GM19099 (cell line): ENCODE results near the gene MED22.

Experiments used
- POLR2A ChIP-seq: IDR thresholded peaks from 3 replicates; pipeline ENCODE4 v1.6.1; 2011; ENCODE audit warnings: low read depth; ENCODE audit not compliant: insufficient read length; ENCODE audit errors: extremely low read depth

The MED22 gene

GRCh38 chr9:133306242-133307204 is 41.4 kb downstream of the MED22 start:
- no peak for TF ChIP-seq POLR2A

GRCh38 chr9:133305731-133306130 is 42.2 kb downstream of the MED22 start:
- no peak for TF ChIP-seq POLR2A

GRCh38 chr9:133304477-133305377 is 43.2 kb downstream of the MED22 start:
- TF ChIP-seq POLR2A = no peak

- no peak for TF ChIP-seq POLR2A
These were observed 43.8 kb downstream of the MED22 start for GRCh38 chr9:133304158-133304470.

GRCh38 chr9:133303266-133304157 is 44.4 kb downstream of the MED22 start:
- TF ChIP-seq POLR2A = no peak

GRCh38 chr9:133301253-133302230 is 46.4 kb downstream of the MED22 start:
- no peak for TF ChIP-seq POLR2A

- no peak for TF ChIP-seq POLR2A
These were observed 53.7 kb downstream of the MED22 start for GRCh38 chr9:133294257-133294656.

GRCh38 chr9:133290751-133291302 is 57.1 kb downstream of the MED22 start:
- TF ChIP-seq POLR2A = no peak
